Urinary bladder (tissue), 4 donors: ENCODE data around the gene ARHGAP42. TPM values are rescaled to one million over a fixed set of nuclear protein-coding genes. Genes with fewer than 3 reads are reported as not detected.

Source experiments
- DNase-seq: peaks from one replicate; pipeline ENCODE4 v3.0.0-alpha.2; 2015; ENCODE audit errors: extremely low spot score
- H3K27ac ChIP-seq: one replicate; pipeline ENCODE4 v1.5.1; 2013; ENCODE audit warnings: low read depth, mild to moderate bottlenecking, moderate library complexity
- H3K36me3 ChIP-seq: one replicate; pipeline ENCODE4 v1.6.1; 2013; ENCODE audit warnings: mild to moderate bottlenecking, moderate library complexity; ENCODE audit not compliant: insufficient read depth
- H3K4me1 ChIP-seq: one replicate; pipeline ENCODE4 v1.6.1; 2013; ENCODE audit warnings: mild to moderate bottlenecking, moderate library complexity; ENCODE audit not compliant: insufficient read depth
- H3K4me3 ChIP-seq: one replicate; pipeline ENCODE4 v1.5.1; 2013; ENCODE audit warnings: low read depth, low read length
- WGBS: extraction: QIAGEN DNeasy Blood & Tissue Kit; methylation state at CpG from one replicate; pipeline ENCODE4 v1.1.7; 2013; 5-methylcytosine and 5-hydroxymethylcytosine counted together
- polyA plus RNA-seq: library from polyadenylated mRNA; stranded (reverse); fragments of 200-250 nt; gene quantifications from one replicate; pipeline ENCODE4 v1.2.3, GENCODE V29; 2013
- total RNA-seq: library from RNA; depleted of rRNA; stranded (reverse); fragments of >200 nt; gene quantifications from one replicate; pipeline ENCODE4 v1.2.3, GENCODE V29; 2014
- donor health status: healthy with polysubstance abuse.
- donor health status: healthy.

The ARHGAP42 gene
- total and polyA plus RNA-seq, 2 donors = 3.0 to 51.6 TPM

DNA sequence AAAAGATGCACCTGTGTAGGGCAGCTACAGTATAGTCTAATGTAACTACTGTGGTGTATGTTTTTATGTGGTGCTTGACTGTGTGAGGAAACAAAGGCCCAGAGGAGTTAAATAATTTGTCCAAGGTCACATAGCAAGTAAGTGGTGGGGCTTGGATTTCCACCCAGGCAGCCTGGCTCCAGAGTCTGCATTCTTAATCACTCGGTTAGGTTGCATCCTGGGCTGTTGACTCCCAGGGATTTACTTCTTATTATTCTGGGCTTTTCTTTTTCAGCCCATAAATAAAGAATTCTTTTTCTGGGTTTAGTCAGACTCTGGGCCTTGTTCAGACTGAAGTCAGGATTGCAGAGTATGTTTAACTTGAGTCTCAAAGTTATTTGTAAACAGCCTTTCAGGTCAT, 82.1 kb downstream of the ARHGAP42 start:
- DNase-seq = no peak
- 29% methylated on average over 1 of the region's 1 CpG for WGBS
- Histone ChIP-seq H3K4me3 (no peak overlapping the region), H3K36me3 (no peaks in the 10 kb centered on the region), H3K4me1 (peaks cover 2% of the 10 kb centered on the region), H3K27ac (no peak overlapping the region)

DNA sequence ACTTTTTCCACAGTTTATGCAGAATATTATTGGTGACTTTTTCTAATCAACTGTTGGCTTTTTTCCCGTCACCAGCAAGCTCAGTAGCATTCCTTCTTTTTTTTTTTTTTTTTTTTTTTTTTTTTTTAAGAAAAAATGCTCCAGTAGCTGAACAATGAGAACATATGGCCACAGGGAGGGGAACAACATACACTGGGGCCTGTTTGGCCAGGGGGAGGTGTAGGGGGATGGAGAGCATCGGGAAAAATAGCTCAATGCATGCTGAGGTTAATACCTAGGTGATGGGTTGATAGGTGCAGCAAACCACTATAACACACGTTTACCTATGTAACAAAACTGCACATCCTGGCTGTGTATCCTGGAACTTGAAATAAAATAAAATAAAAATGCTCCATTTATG, 82.5 kb downstream of the ARHGAP42 start:
- H3K27ac ChIP-seq = no peak overlapping the region
- H3K4me3 ChIP-seq = no peak overlapping the region
- WGBS = 64% methylated on average over 3 of the region's 3 CpGs
- peaks cover 2% of the 10 kb centered on the region for H3K4me1 ChIP-seq
- DNase-seq = no peak
- no peaks in the 10 kb centered on the region for H3K36me3 ChIP-seq

DNA sequence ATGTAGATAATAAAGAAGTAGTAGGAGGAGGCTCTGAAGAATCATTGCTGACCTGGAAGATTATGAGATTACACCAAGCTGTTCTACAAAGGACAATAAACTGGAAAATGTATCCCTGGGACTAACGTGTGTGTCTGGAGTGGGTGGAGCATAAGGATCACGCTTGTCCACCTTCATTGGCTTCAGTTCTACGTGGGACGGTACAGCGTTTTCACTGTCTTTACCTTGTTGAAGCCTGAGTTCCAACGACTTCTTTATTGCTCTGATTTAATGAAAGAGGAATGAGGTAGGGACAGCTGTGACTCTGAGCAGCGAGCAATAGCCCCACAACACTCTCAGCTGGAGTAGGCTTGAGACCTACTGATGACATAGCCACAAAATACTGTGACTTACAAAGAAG, 87.0 kb downstream of the ARHGAP42 start:
- WGBS = 86% methylated on average over 7 of the region's 7 CpGs
- no peak for DNase-seq
- Histone ChIP-seq H3K4me3 (no peak overlapping the region), H3K36me3 (no peaks in the 10 kb centered on the region), H3K27ac (no peak overlapping the region), H3K4me1 (peaks cover under 1% of the 10 kb centered on the region)

DNA sequence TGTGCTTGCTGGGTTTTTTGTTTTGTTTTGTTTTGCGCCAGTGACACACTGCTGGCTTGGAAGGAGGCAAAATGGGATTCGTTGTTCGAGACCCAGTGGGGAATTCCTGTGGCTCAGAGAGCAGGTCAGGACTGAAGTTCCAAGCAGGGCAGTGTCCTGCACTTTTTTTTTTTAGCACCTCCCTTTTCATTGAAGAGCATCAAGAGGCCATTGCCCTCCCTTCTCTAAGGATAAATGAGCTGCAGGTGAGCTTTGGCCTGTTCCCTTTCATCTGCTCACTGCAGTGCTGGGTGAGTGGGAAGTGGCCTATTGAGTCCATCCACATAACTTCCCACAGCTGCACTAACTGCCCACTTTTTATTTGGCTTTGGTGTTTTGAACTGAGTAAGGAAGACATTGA, 87.8 kb downstream of the ARHGAP42 start:
- no peak for DNase-seq
- Histone ChIP-seq H3K36me3 (no peaks in the 10 kb centered on the region), H3K4me3 (no peak overlapping the region), H3K27ac (no peak overlapping the region), H3K4me1 (no peaks in the 10 kb centered on the region)
- 93% methylated on average over 3 of the region's 3 CpGs for WGBS

DNA sequence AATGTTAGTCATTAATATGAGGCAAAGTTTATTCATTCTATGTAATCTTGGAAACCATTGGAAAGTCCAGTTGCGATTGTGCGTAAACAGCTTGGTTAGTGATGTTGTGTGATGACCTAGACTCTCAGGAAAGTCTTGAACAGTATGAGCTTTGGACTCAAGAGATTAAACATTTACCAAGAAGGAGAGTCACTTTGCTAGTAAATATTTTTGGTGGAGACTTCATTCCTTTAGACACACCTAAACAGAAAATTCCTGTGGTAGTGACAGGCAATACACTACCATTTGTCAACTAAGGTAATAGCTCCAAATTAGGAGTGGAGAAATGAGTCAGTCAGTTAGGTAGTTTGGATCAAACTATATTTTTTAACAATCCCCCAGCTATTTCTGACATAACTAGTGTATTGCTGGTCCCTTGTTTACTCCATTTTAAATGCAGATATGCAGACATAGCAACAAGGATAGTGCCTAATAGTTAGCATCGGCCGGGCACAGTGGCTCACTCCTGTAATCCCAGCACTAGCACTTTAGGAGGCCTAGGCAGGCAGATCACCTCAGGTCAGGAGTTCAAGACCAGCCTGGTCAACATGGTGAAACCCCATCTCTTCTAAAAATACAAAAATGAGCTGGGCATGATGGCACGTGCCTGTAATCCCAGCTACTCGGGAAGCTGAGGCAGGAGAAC, 89.3 kb downstream of the ARHGAP42 start:
- H3K4me1 ChIP-seq = no peaks in the 10 kb centered on the region
- WGBS = 82% methylated on average over 6 of the region's 6 CpGs
- peak; percentile 29 for DNase-seq
- H3K4me3 ChIP-seq = no peak overlapping the region
- peak overlapping the region; percentile 70 for H3K27ac ChIP-seq
- H3K36me3 ChIP-seq = no peaks in the 10 kb centered on the region

DNA sequence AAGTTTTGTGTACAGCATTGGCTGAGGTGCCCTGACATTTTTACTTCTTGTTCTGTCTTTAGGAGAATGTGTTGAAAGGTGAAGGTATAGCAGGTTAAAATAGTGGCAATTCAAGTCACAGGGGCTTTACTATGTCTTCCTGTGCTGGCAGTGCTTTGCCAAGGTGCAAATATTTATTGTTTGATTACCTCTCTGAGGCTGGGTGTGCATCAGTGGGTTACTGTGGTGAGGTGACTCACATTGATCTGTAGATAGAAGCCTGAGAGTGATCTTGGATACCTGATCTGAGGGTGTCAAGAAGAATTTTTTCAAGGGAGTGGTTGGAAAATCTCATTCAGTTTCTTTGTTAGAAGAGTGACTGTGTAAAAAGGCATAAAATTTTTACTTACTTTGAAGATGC, 90.0 kb downstream of the ARHGAP42 start:
- no peak for DNase-seq
- Histone ChIP-seq H3K4me3 (no peak overlapping the region), H3K36me3 (no peaks in the 10 kb centered on the region), H3K27ac (no peak overlapping the region), H3K4me1 (no peaks in the 10 kb centered on the region)

DNA sequence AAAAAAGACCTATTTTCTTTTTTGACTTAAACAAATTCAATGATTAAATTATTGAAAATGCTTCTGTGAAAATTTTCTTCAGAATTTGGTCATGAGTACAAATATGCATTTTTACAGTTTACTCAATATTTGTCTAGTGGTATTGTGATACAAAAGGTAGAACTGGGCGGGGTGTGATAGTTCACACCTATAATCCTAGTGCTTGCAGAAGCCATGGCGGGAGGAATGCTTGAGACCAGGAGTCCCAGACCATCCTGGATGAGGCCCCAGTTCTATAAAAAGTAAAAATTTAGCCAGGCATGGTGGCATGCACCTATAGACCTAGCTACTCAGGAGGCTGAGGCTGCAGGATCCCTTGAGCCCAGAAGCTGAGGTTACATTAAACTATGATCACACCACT, 90.6 kb downstream of the ARHGAP42 start:
- no peak for DNase-seq
- no peaks in the 10 kb centered on the region for H3K36me3 ChIP-seq
- no peaks in the 10 kb centered on the region for H3K4me1 ChIP-seq
- WGBS = 92% methylated on average over 2 of the region's 2 CpGs
- no peak overlapping the region for H3K4me3 ChIP-seq
- H3K27ac ChIP-seq = no peak overlapping the region

DNA sequence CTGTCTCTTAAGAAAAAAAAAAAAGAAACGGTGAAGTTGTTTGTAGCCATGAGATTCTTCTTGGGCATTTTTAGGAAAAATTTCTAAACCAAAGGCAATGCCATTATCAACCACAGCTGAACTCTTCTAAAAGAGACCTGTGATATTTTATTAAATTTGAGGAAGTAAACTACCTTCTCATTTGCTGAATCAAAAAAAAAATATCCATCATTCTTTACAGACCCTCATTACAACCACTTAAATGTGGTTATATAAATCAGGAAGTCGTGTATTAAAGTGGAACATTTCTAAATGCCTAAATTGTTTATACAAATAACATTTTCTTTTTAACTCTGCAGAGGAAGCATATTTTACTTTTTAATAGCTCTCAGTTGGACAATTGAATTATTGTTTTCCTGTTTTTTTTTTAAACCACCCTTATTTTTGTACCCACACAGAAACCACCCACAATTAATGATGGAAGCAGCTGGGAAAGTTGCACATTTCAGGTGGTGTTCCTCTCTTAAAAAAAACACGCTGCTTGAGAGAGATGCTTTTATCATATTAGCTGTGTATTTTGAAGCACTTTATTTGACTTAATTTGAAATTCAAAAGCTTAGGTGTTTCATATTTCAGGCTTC, 91.2 kb downstream of the ARHGAP42 start:
- Histone ChIP-seq H3K4me3 (no peak overlapping the region), H3K4me1 (no peaks in the 10 kb centered on the region), H3K36me3 (no peaks in the 10 kb centered on the region), H3K27ac (no peak overlapping the region)
- no peak for DNase-seq
- 42% methylated on average over 3 of the region's 3 CpGs for WGBS

DNA sequence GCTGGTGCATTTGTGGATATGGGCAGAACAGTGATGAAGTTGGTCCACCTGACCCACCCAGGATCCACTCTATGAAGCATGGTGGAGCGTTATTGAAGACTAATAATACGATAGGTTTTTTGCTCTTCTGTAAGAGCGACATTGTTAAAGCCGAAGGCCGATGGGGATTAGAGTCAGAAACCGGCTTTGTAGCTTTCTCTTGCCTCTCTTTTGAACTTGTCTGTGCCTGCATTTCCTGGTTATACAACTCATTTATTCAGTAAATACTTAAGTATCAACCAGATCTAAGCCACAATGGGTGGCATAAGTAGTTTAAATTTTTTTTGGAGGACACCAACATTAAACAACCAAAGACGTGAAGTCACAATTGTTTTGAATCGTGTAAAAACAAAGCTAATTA, 93.4 kb downstream of the ARHGAP42 start:
- 94% methylated on average over 8 of the region's 8 CpGs for WGBS

DNA sequence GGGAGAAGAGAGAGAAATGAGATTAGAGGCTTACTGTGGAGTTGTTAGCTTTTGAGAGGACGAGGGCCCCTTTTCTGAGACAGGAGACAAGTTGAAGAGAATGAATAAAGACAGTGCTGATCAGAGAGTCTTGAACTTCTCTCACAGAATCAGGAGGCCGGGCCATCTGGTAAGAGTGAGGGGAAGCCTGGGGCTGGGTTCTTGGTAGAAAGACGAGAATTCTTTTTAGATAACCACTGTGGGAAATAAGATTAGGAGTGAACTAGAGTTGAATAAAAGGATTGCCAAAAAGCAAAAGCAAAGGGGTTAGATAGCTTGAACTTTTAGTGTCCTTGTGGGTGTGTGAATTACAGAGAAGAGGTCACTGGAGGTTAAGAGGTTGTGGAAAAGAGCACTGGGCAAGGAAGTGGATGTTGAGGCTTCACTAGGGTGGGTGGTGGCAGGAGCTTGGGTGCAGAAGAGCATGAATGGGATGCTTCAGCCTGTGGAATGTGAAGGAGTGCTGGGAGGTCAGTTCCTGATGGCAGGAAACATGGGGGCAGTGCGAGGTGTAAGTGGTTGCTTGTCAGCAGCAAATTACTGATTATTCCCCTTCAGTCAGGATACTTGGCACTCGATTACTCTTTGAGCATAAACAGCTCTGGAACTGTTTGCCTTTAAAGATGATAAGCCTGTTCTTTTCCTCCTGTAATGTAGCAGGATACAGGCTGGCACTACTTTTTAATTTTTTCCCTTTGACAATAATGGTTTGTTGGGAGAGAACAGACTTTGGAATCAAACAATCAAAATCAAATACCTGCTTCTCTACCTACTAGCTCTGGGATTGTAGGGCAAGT, 98.3 kb downstream of the ARHGAP42 start:
- H3K27ac ChIP-seq = no peak overlapping the region
- H3K4me1 ChIP-seq = no peaks in the 10 kb centered on the region
- no peak overlapping the region for H3K4me3 ChIP-seq
- no peaks in the 10 kb centered on the region for H3K36me3 ChIP-seq
- WGBS = 74% methylated on average over 5 of the region's 5 CpGs
- DNase-seq = no peak

More for the DNA sequence above, 93.4 kb downstream of the ARHGAP42 start:
- Histone ChIP-seq H3K4me3 (no peak overlapping the region), H3K27ac (no peak overlapping the region), H3K36me3 (no peaks in the 10 kb centered on the region), H3K4me1 (no peaks in the 10 kb centered on the region)
- no peak for DNase-seq

DNA sequence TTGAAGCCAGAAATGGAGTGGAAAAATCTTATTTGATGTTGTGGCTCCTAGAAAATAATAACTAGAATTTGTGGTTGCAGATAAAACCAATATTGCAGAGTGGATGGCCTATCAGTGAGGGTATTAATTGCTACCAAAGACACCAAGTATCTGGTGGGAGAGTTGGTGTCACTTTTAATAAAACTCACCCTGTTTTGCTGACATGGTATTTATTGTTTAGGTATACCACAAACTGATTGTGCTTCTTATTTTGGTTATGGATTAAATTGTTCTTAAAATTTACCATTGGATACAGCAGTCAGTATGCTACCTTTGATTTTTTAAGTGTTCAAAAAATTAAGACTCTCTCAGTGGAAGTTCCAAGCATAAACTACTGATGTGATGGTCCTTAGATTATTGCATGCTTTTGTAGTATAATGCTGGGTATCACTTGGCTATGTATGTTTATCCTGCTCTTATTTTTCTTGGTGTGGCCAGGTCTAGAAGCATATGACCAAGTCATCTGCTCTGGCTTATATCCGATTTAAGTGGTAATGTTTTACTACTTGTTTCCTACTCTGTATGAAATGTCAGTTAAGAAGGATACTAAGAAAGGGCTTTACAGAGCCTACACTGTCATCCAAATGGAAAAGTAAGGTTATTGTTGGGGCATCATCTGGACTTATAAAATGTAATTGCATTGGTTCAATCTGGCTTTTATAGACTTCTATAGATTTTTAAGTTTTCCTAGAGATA, 101.6 kb downstream of the ARHGAP42 start:
- H3K27ac ChIP-seq = no peak overlapping the region
- DNase-seq = no peak
- no peaks in the 10 kb centered on the region for H3K4me1 ChIP-seq
- H3K4me3 ChIP-seq = no peak overlapping the region
- H3K36me3 ChIP-seq = no peaks in the 10 kb centered on the region
- 83% methylated on average over 1 of the region's 1 CpG for WGBS

DNA sequence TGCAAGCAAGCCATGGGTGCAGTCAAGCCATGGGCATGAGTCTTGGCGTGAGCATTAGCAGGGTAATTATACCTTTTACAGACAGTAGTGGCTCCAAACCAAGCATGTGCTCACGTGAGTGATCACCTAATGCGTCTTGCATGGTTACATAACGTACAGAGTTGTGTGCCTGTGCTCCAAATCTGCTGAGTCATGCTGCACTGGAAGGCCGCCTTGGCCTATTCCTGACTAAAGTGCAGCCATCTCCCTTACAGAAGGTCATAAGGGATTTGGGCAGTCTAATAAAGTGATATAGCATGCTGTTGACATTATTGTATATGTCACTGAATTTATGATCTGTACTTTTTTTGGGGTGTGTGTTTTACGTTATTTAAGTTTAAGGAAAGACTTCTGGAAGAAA, 102.4 kb downstream of the ARHGAP42 start:
- no peaks in the 10 kb centered on the region for H3K4me1 ChIP-seq
- no peaks in the 10 kb centered on the region for H3K36me3 ChIP-seq
- H3K4me3 ChIP-seq = no peak overlapping the region
- no peak overlapping the region for H3K27ac ChIP-seq
- no peak for DNase-seq
- WGBS = 84% methylated on average over 6 of the region's 6 CpGs

DNA sequence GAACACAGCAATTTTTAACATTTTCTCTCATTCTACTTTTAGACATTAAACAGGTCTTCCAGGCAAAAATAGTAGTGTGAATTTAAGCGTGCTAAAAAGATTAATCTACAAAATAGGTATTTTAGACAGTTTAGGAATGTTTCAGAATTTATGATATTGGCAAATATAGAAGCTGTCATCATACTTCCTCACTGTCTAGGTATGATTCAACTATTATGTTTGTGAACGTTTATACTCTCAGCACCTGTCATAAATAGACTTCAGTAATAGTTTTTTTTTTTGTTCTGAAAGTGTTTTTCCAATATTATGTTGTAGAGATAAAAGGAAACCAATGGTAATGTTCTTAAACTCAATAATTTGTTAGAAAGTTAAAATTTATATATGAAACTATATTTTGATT, 103.0 kb downstream of the ARHGAP42 start:
- 70% methylated on average over 2 of the region's 2 CpGs for WGBS
- Histone ChIP-seq H3K4me1 (no peaks in the 10 kb centered on the region), H3K36me3 (no peaks in the 10 kb centered on the region), H3K27ac (no peak overlapping the region), H3K4me3 (no peak overlapping the region)
- DNase-seq = no peak
